Measurements from ENCODE around the gene CRIP3.

The CRIP3 gene

GRCh38 chr6:43274916-43275597 is 33.6 kb downstream of the CRIP3 start:
- Histone ChIP-seq H3K4me3 (ENCODE audit: insufficient read depth, low read length, poor library complexity, severe bottlenecking) (no peak overlapping the region), H3K27me3 (ENCODE audit: low read length) (no peaks in the 10 kb centered on the region), H3K79me2 (ENCODE audit: insufficient read depth, low read length) (no peaks in the 10 kb centered on the region), H3K4me2 (ENCODE audit: low read depth, low read length, poor library complexity, severe bottlenecking) (no peak overlapping the region), H3K9me3 (ENCODE audit: insufficient read depth, low read length) (no peaks in the 10 kb centered on the region), H2AFZ (ENCODE audit: low read depth, low read length, severe bottlenecking) (no peak overlapping the region), H3K9me2 (replicated peaks; ENCODE audit: insufficient read depth, low read length) (no peaks in the 10 kb centered on the region), H4K20me1 (ENCODE audit: low read depth, low read length) (no peaks in the 10 kb centered on the region), H3K9ac (ENCODE audit: low read length) (no peak overlapping the region), H3F3A (ENCODE audit: insufficient read depth) (no peaks in the 10 kb centered on the region; the same call in 1 of the 2 replicates), H3K36me3 (ENCODE audit: low read length) (no peaks in the 10 kb centered on the region), H3K27ac (ENCODE audit: low read depth, low read length) (no peak overlapping the region)
- TF ChIP-seq CTCF (IDR thresholded peaks at IDR 0.05; ENCODE audit: insufficient read depth, low read length, poor library complexity, severe bottlenecking) (no peak), EZH2phosphoT487 (conservative IDR thresholded peaks at IDR 0.05; ENCODE audit: low read length) (0 out of 2 replicates have a peak, but pooled peaks have one; percentile 50)

GRCh38 chr6:43274127-43274915 is 34.3 kb downstream of the CRIP3 start:
- no peak overlapping the region for H3K4me2 ChIP-seq (ENCODE audit: low read depth, low read length, poor library complexity, severe bottlenecking)
- no peaks in the 10 kb centered on the region for H3K9me3 ChIP-seq (ENCODE audit: insufficient read depth, low read length)
- no peak overlapping the region for H3K4me3 ChIP-seq (ENCODE audit: insufficient read depth, low read length, poor library complexity, severe bottlenecking)
- no peaks in the 10 kb centered on the region for H3K27me3 ChIP-seq (ENCODE audit: low read length)
- H3K79me2 ChIP-seq (ENCODE audit: insufficient read depth, low read length): no peaks in the 10 kb centered on the region
- H3K36me3 ChIP-seq (ENCODE audit: low read length): no peaks in the 10 kb centered on the region
- no peaks in the 10 kb centered on the region for H3K9me2 ChIP-seq (replicated peaks; ENCODE audit: insufficient read depth, low read length)
- H3F3A ChIP-seq (ENCODE audit: insufficient read depth): no peaks in the 10 kb centered on the region; the same call in 1 of the 2 replicates
- no peak overlapping the region for H2AFZ ChIP-seq (ENCODE audit: low read depth, low read length, severe bottlenecking)
- H3K9ac ChIP-seq (ENCODE audit: low read length): no peak overlapping the region
- no peaks in the 10 kb centered on the region for H4K20me1 ChIP-seq (ENCODE audit: low read depth, low read length)
- H3K27ac ChIP-seq (ENCODE audit: low read depth, low read length): no peak overlapping the region
- no peak for TF ChIP-seq CTCF (IDR thresholded peaks at IDR 0.05; ENCODE audit: insufficient read depth, low read length, poor library complexity, severe bottlenecking)
- TF ChIP-seq EZH2phosphoT487 (conservative IDR thresholded peaks at IDR 0.05; ENCODE audit: low read length): no peak

- no peaks in the 10 kb centered on the region for H3K36me3 ChIP-seq (ENCODE audit: low read length)
- H4K20me1 ChIP-seq (ENCODE audit: low read depth, low read length): no peaks in the 10 kb centered on the region
- H3K27me3 ChIP-seq (ENCODE audit: low read length): no peaks in the 10 kb centered on the region
- H3F3A ChIP-seq (ENCODE audit: insufficient read depth): no peaks in the 10 kb centered on the region; the same call in 1 of the 2 replicates
- TF ChIP-seq CTCF (IDR thresholded peaks at IDR 0.05; ENCODE audit: insufficient read depth, low read length, poor library complexity, severe bottlenecking): no peak
- TF ChIP-seq EZH2phosphoT487 (conservative IDR thresholded peaks at IDR 0.05; ENCODE audit: low read length): no peak
- no peak overlapping the region for H3K9ac ChIP-seq (ENCODE audit: low read length)
- H3K27ac ChIP-seq (ENCODE audit: low read depth, low read length): no peak overlapping the region
- H3K4me2 ChIP-seq (ENCODE audit: low read depth, low read length, poor library complexity, severe bottlenecking): no peak overlapping the region
- no peaks in the 10 kb centered on the region for H3K9me3 ChIP-seq (ENCODE audit: insufficient read depth, low read length)
- H3K4me3 ChIP-seq (ENCODE audit: insufficient read depth, low read length, poor library complexity, severe bottlenecking): no peak overlapping the region
- no peaks in the 10 kb centered on the region for H3K9me2 ChIP-seq (replicated peaks; ENCODE audit: insufficient read depth, low read length)
- no peaks in the 10 kb centered on the region for H3K79me2 ChIP-seq (ENCODE audit: insufficient read depth, low read length)
- no peak overlapping the region for H2AFZ ChIP-seq (ENCODE audit: low read depth, low read length, severe bottlenecking)
Observed at GRCh38 chr6:43273707-43274106, 34.9 kb downstream of the CRIP3 start.

All from SU-DHL-6 (cell line).